ENCODE data around the gene HCST.

The HCST gene

DNA sequence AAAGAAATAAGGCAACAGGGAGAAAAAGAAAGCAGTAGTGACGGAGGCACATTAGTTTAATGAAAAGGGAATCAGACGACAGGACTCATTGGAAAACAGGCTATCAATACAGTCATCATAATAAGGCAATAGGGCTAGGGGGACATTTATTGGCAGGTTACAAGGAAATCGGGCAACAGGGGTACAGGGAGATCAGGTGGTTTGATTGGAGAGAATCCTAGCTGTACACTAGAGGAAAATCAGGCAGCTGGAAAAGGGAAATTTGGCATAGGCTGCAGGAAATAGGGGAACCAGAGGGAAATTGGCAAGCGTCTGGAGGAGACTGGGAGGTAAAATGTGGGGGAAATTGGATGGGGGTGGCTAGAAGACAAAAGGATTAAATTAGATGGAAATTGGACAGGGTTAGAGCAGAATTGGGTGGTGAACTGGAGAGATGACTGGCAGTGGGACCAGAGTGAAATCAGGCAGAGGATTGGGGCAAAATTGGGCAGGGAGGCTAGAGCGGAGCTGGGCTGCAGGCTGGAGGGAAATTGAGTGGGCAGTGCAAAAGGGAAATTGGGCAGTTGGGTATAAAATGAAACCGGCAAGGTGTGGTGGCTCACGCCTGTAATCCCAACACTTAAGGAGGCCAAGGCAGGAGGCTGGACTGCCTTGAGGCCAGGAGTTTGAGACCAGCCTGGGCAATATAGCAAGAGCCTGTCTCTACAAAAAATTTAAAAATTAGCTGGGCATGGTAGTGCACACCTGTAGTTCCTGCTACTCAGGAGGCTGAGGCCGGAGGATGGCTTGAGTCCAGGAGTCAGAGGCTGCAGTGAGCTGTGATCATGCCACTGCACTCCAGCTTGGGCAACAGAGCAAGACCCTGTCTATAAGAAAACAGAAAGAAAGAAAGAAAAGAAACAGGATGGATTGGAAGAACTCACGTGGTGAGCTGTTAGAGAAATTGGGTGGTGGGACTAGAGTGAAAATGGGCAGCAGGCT is 41.3 kb downstream of the HCST start:
- no peak for DNase-seq (ENCODE audit: low read depth)
- TF ChIP-seq, protein P1, sequence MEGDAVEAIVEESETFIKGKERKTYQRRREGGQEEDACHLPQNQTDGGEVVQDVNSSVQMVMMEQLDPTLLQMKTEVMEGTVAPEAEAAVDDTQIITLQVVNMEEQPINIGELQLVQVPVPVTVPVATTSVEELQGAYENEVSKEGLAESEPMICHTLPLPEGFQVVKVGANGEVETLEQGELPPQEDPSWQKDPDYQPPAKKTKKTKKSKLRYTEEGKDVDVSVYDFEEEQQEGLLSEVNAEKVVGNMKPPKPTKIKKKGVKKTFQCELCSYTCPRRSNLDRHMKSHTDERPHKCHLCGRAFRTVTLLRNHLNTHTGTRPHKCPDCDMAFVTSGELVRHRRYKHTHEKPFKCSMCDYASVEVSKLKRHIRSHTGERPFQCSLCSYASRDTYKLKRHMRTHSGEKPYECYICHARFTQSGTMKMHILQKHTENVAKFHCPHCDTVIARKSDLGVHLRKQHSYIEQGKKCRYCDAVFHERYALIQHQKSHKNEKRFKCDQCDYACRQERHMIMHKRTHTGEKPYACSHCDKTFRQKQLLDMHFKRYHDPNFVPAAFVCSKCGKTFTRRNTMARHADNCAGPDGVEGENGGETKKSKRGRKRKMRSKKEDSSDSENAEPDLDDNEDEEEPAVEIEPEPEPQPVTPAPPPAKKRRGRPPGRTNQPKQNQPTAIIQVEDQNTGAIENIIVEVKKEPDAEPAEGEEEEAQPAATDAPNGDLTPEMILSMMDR (conservative IDR thresholded peaks at IDR 0.05; ENCODE audit: low read depth, low read length): no peak

DNA sequence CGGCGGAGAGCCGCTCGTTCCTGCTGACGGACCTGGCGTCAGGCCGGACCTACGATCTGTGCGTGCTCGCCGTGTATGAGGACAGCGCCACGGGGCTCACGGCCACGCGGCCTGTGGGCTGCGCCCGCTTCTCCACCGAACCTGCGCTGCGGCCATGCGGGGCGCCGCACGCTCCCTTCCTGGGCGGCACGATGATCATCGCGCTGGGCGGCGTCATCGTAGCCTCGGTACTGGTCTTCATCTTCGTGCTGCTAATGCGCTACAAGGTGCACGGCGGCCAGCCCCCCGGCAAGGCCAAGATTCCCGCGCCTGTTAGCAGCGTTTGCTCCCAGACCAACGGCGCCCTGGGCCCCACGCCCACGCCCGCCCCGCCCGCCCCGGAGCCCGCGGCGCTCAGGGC is 42.2 kb downstream of the HCST start:
- no peak for DNase-seq (ENCODE audit: low read depth)

More for the DNA sequence above, 41.3 kb downstream of the HCST start:
- H3K4me3 ChIP-seq (ENCODE audit: low read depth, low read length): no peak overlapping the region

DNA sequence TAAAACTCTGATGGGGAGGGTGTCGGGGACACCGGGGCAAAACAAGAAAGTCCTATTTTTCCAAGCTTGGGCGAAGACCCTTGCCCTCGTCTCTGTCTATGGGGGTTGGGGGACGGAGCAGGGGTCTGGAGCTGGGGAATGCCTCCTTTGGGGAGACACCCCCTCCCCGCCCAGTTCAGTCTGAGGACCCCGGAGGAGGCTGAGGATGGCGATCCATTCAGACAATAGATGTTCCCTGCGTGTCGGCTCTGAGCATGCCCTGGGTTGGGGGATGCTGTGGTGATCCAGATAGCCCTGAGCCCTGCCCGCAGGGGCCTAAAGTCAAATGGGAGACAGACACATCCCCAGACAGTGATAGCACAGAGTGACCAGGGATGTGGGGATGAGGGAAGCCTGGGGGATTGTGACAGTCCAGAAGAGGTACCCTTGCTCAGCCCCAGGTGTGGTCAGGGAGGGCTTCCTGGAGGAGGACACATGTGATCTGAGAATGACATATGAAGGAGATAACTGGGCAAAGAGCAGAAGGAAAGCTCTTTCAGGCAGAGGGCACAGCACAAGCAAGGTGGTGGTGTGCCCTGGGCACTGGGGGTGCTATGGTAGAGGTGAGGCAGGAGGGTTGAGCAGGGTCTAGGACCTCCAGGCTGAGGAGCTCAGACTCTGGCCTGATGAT is 42.9 kb downstream of the HCST start:
- DNase-seq (ENCODE audit: low read depth): no peak
- TF ChIP-seq, protein P1 (conservative IDR thresholded peaks at IDR 0.05; ENCODE audit: low read depth, low read length): no peak

More for the DNA sequence above, 42.2 kb downstream of the HCST start:
- no peak overlapping the region for H3K4me3 ChIP-seq (ENCODE audit: low read depth, low read length)
- TF ChIP-seq, protein P1 (conservative IDR thresholded peaks at IDR 0.05; ENCODE audit: low read depth, low read length): no peak

DNA sequence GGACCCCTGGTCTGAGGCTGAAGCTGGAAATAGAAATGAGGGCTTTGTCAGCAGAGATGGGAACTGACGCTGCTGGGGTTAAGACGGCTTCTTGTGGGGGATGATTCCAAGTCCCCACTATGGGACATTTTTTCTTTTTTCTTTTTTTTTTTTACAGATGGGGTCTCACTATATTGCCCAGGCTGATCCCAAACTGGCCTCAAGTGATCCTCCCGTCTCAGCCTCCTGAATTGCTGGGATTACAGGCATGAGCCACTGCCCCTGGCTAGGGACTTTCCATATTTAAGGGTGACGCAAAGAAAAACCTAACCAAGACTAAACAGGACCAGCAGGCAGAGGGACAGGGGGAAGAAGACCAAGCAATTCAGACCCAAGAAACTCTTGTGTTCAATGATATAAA is 43.9 kb downstream of the HCST start:
- no peak overlapping the region for H3K4me3 ChIP-seq (ENCODE audit: low read depth, low read length)
- DNase-seq (ENCODE audit: low read depth): no peak
- TF ChIP-seq, protein P1 (conservative IDR thresholded peaks at IDR 0.05; ENCODE audit: low read depth, low read length): no peak

More for the DNA sequence above, 42.9 kb downstream of the HCST start:
- H3K4me3 ChIP-seq (ENCODE audit: low read depth, low read length): no peak overlapping the region

DNA sequence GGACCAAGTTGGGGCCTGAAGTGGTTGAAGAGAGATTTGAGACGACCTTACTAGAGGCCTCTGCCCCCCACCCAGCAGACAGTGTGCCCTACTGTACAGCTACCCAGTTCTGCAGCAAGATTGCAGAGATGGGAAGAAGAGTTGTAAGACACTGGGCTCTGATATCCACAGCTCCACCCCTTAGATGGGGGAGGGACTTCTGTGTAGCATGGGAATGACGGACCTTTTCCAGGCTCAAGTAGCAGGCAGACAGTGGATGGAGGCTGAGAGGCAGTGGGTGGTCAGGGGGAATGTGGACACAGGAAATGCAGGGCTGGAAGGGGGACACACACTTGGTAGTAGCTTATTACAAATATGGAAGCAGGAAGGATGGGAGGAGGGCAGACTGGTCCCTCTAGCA is 46.8 kb downstream of the HCST start:
- H3K4me3 ChIP-seq (ENCODE audit: low read depth, low read length): no peak overlapping the region
- TF ChIP-seq, protein P1 (conservative IDR thresholded peaks at IDR 0.05; ENCODE audit: low read depth, low read length): no peak
- DNase-seq (ENCODE audit: low read depth): no peak

Data from choroid plexus epithelial cell (primary cell).